Activated CD8-positive, alpha-beta memory T cell treated with anti-CD3 and anti-CD28 coated beads for 24 hours (primary cell): ENCODE results near the gene JCAD.
"Not testable (repeated sequence)": the region's sequence is repeated elsewhere in the genome, so short reads cannot be mapped to it uniquely, and the experiment has no call there.

Experiments used
- DNase-seq: peaks from one replicate; pipeline ENCODE4 v3.0.0-alpha.2; 2020

The JCAD gene

GRCh38 chr10:30043476-30044270, 15.7 kb downstream of the JCAD start:
- DNase-seq: no peak

- no peak for DNase-seq
These were observed 16.6 kb downstream of the JCAD start for GRCh38 chr10:30042820-30043219.

- no peak for DNase-seq
These were observed 17.9 kb downstream of the JCAD start for GRCh38 chr10:30041196-30042105.

- no peak for DNase-seq
These were observed 18.8 kb downstream of the JCAD start for GRCh38 chr10:30040597-30040996.

GRCh38 chr10:30039988-30040387, 19.4 kb downstream of the JCAD start:
- no peak for DNase-seq

GRCh38 chr10:30039567-30039966, 19.8 kb downstream of the JCAD start:
- no peak for DNase-seq

GRCh38 chr10:30038781-30039536, 20.4 kb downstream of the JCAD start:
- no peak for DNase-seq

GRCh38 chr10:30037620-30038336, 21.6 kb downstream of the JCAD start:
- no peak for DNase-seq

- DNase-seq: no peak
These were observed 22.6 kb downstream of the JCAD start for GRCh38 chr10:30036811-30037210.

GRCh38 chr10:30036341-30036740, 23.0 kb downstream of the JCAD start:
- DNase-seq: no peak

GRCh38 chr10:30034433-30035137, 24.8 kb downstream of the JCAD start:
- no peak for DNase-seq

- DNase-seq: no peak
These were observed 27.3 kb downstream of the JCAD start for GRCh38 chr10:30032125-30032524.

GRCh38 chr10:30029872-30030256, 29.5 kb downstream of the JCAD start:
- no peak for DNase-seq

- no peak for DNase-seq
These were observed 30.1 kb downstream of the JCAD start for GRCh38 chr10:30029164-30029871.

- DNase-seq: no peak
These were observed 30.7 kb downstream of the JCAD start for GRCh38 chr10:30028738-30029030.

GRCh38 chr10:30028006-30028737, 31.2 kb downstream of the JCAD start:
- DNase-seq: peak; percentile 70

- peak; percentile 90 for DNase-seq
These were observed 32.1 kb downstream of the JCAD start for GRCh38 chr10:30027057-30028005.

- DNase-seq: no peak
These were observed 32.8 kb downstream of the JCAD start for GRCh38 chr10:30026578-30026977.

GRCh38 chr10:30026080-30026479, 33.3 kb downstream of the JCAD start:
- DNase-seq: no peak

GRCh38 chr10:30025428-30025827, 34.0 kb downstream of the JCAD start:
- DNase-seq: not testable (repeated sequence)
